Measurements from ENCODE around the gene LMNA. TPM values are rescaled to one million over a fixed set of nuclear protein-coding genes. Genes with fewer than 3 reads are reported as not detected.

The LMNA gene
- total RNA-seq, 4 donors from 2014 or later: 143 to 244 (median 220) TPM

DNA sequence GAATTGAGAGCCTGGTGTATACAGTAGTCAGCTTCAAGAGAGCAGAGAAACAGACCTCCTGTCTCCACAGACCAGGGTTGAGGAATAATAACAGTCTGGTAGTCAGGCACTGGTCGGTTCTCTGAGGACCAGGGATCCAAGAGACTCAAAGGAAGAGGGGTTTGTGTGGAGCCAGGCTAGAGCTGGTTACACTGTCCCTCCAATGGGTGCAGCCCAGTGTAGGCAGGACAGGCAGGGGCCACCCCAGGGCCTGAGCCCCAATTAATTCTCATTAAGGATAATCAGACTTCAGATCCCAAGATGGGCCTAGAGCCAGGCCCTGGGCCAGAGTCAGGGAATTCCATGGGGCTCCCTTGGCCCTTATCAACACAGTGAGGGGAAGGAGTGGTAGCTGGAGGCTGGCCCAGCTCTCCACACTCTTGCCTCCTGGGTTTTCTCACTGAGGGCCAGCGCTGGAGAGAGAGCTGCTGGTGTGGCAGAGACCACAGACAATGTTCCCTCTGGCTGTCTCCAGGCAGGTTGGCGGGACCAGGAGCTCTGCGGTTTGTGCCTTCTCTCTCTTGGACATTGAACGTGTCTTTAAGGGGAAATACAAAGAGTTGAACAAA is 48.0 kb downstream of the LMNA start:
- TF ChIP-seq, protein P1, sequence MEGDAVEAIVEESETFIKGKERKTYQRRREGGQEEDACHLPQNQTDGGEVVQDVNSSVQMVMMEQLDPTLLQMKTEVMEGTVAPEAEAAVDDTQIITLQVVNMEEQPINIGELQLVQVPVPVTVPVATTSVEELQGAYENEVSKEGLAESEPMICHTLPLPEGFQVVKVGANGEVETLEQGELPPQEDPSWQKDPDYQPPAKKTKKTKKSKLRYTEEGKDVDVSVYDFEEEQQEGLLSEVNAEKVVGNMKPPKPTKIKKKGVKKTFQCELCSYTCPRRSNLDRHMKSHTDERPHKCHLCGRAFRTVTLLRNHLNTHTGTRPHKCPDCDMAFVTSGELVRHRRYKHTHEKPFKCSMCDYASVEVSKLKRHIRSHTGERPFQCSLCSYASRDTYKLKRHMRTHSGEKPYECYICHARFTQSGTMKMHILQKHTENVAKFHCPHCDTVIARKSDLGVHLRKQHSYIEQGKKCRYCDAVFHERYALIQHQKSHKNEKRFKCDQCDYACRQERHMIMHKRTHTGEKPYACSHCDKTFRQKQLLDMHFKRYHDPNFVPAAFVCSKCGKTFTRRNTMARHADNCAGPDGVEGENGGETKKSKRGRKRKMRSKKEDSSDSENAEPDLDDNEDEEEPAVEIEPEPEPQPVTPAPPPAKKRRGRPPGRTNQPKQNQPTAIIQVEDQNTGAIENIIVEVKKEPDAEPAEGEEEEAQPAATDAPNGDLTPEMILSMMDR (IDR thresholded peaks at IDR 0.05 in 4 of 5, conservative IDR thresholded peaks at IDR 0.05 in 1 of 5): no peak
- TF ChIP-seq POLR2A (IDR thresholded peaks at IDR 0.05): no peak
- H3K9me3 ChIP-seq: no peaks in the 10 kb centered on the region
- peak overlapping the region; percentile 93 to 97 (median 94) for H3K27ac ChIP-seq
- peaks cover 10 to 18% of the 10 kb centered on the region in 2 donors for H3K4me1 ChIP-seq
- no peaks in the 10 kb centered on the region for H3K36me3 ChIP-seq
- ATAC-seq (no peak), DNase-seq (no peak)
- no peak overlapping the region for H3K4me3 ChIP-seq
- intact Hi-C loops (cut with DNase I; ENCODE audit: low total_unique reads) (loop anchor here (10.0 kb wide), 1 partner anchor 308 kb away; the partner anchor contains the start of genes GON4L and SYT11), in situ Hi-C loops (cut with MboI; ENCODE audit: low sequenced_read_pairs in 4 of 4) (no loop called here)
- H3K27me3 ChIP-seq: no peaks in the 10 kb centered on the region

DNA sequence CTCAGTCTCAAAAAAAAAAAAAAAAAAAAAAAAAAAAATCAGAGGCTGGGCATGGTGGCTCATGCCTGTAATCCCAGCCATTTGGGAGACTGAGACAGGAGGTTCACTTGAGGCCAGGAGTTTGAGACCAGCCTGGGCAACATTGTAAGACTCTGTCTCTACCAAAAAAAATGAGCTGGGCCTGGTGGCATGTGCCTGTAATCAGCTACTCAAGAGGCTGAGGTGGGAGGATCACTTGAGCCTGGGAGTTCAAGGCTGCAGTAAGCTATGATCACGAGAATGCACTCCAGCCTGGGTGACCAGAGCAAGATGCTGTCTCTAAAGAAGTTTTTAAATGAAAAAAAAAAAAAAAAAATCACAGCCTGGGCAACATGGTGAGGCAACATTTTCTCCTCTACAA is 49.2 kb downstream of the LMNA start:
- ATAC-seq (no peak), DNase-seq (no peak)
- H3K4me1 ChIP-seq: peaks cover 10 to 18% of the 10 kb centered on the region in 2 donors
- TF ChIP-seq, protein P1 (IDR thresholded peaks at IDR 0.05 in 4 of 5, conservative IDR thresholded peaks at IDR 0.05 in 1 of 5): no peak
- TF ChIP-seq POLR2A (IDR thresholded peaks at IDR 0.05): no peak
- intact Hi-C loops (cut with DNase I; ENCODE audit: low total_unique reads): loop anchor here (10.0 kb wide), 1 partner anchor 309 kb away; the partner anchor contains the start of genes GON4L and SYT11
- H3K4me3 ChIP-seq: no peak overlapping the region
- H3K27me3 ChIP-seq: no peaks in the 10 kb centered on the region
- no peaks in the 10 kb centered on the region for H3K9me3 ChIP-seq
- in situ Hi-C loops (cut with MboI; ENCODE audit: low sequenced_read_pairs in 4 of 4): no loop called here
- no peak overlapping the region for H3K27ac ChIP-seq
- no peaks in the 10 kb centered on the region for H3K36me3 ChIP-seq

DNA sequence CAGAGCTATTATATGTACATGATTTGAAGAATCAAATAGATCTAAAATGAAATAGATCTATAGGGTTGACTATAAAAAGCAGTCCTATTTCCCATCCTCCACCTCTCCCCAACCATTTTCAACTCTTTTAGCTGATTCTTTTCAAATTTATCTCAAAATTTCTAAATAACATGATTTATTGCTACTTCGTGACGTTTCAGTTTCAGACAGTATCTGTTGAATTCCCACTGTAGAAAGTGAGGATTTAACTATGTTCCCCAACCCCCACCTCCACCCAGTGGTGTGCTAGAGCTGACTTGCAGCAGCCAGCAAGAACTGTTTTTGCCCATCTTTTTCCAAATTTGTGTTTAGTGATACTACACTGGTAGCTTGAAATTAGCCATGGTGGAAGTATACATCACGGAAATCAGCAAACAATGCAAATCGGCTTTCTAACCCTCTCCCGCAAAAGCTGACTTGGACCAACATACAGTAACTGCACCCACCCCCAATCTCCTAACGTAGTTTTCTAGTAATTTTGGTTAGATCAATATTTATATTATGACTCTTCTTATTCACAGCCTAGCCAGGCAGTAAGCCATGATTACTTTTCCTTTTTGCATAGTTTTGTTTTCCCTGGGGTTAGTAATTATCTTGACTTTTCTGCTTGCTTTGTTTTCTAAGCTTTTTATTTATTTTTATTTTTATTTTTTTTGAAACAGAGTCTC is 49.8 kb downstream of the LMNA start:
- ATAC-seq (no peak), DNase-seq (no peak)
- TF ChIP-seq, protein P1 (IDR thresholded peaks at IDR 0.05 in 4 of 5, conservative IDR thresholded peaks at IDR 0.05 in 1 of 5): no peak
- no peak for TF ChIP-seq POLR2A (IDR thresholded peaks at IDR 0.05)
- H3K36me3 ChIP-seq: no peaks in the 10 kb centered on the region
- intact Hi-C loops (cut with DNase I; ENCODE audit: low total_unique reads) (loop anchor here (10.0 kb wide), 1 partner anchor 309 kb away; the partner anchor contains the start of genes GON4L and SYT11), in situ Hi-C loops (cut with MboI; ENCODE audit: low sequenced_read_pairs in 4 of 4) (no loop called here)
- H3K9me3 ChIP-seq: no peaks in the 10 kb centered on the region
- no peak overlapping the region for H3K4me3 ChIP-seq
- no peaks in the 10 kb centered on the region for H3K27me3 ChIP-seq
- H3K27ac ChIP-seq: no peak overlapping the region
- H3K4me1 ChIP-seq: peaks cover 10 to 18% of the 10 kb centered on the region in 2 donors

DNA sequence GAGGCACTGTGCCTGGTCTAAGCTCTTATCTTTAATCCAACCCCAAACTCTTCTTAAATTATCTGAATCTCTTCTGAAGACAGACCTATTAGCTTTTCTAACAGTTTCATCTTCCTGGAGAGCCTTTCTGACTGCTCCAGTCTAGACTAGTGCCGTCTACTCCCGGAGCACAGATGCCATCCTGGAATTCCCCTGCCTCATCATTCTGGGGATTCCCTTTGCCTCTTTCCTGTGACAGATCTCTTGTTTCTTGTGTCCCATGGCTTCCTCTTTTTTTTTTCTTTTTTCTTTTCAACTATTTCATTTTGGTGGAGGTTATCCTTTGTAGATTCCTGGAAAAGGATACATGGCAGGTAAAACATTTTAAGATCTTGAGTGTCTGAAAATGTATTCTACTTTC is 50.6 kb downstream of the LMNA start:
- in situ Hi-C loops (cut with MboI; ENCODE audit: low sequenced_read_pairs in 4 of 4): no loop called here
- ATAC-seq (no peak), DNase-seq (no peak)
- TF ChIP-seq, protein P1 (IDR thresholded peaks at IDR 0.05 in 4 of 5, conservative IDR thresholded peaks at IDR 0.05 in 1 of 5): no peak
- no peak for TF ChIP-seq POLR2A (IDR thresholded peaks at IDR 0.05)
- Histone ChIP-seq H3K4me1 (peaks cover 7 to 15% of the 10 kb centered on the region in 2 donors), H3K27ac (no peak overlapping the region), H3K9me3 (no peaks in the 10 kb centered on the region), H3K36me3 (no peaks in the 10 kb centered on the region), H3K27me3 (no peaks in the 10 kb centered on the region), H3K4me3 (no peak overlapping the region)
- intact Hi-C loops (cut with DNase I; ENCODE audit: low total_unique reads): loop anchor here (10.0 kb wide), 1 partner anchor 310 kb away; the partner anchor contains the start of genes GON4L and SYT11

Measured in gastrocnemius medialis (tissue), 4 donors.